Measurements from ENCODE around the gene NXNL1.
"Not testable (repeated sequence)": the region's sequence is repeated elsewhere in the genome, so short reads cannot be mapped to it uniquely, and the experiment has no call there.

The NXNL1 gene

DNA sequence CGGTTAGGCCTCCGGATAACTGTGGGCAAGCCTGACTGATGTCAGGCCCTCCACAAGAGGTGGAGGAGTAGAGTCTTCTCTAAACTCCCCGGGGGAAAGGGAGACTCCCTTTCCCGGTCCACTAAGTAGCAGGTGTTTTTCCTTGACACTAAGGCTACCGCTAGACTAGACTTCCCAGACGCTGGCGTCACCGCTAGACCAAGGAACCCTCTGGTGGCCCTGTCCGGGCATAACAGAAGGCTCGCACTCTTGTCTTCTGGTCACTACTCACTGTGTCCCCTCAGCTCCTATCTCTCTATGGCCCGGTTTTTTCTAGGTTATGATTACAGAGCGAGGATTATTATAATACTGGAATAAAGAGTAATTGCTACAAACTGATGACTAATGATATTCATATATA, 38.3 kb upstream of the NXNL1 start:
- H3K4me3 ChIP-seq (ENCODE audit: insufficient read depth, low read depth, low read length); H3K4me1 ChIP-seq (ENCODE audit: control insufficient read depth, insufficient read depth, low read length); H3K9me3 ChIP-seq (ENCODE audit: control insufficient read depth, low read length); H3K27ac ChIP-seq (ENCODE audit: insufficient read depth, low read depth, low read length, poor library complexity, severe bottlenecking); H3K27me3 ChIP-seq (ENCODE audit: control insufficient read depth, insufficient read depth, low read length, poor library complexity, severe bottlenecking); H3K36me3 ChIP-seq (ENCODE audit: control insufficient read depth, insufficient read depth, low read length): not testable (repeated sequence)
- 80 to 81% methylated on average over 9 to 11 of the region's 12 CpGs for WGBS, 2 experiments

GRCh38 chr19:17497149-17497798, 36.5 kb upstream of the NXNL1 start:
- Histone ChIP-seq H3K36me3 (ENCODE audit: control insufficient read depth, insufficient read depth, low read length) (no peaks in the 10 kb centered on the region), H3K27ac (ENCODE audit: insufficient read depth, low read depth, low read length, poor library complexity, severe bottlenecking) (no peak overlapping the region), H3K4me1 (ENCODE audit: control insufficient read depth, insufficient read depth, low read length) (peaks cover 4% of the 10 kb centered on the region), H3K9me3 (ENCODE audit: control insufficient read depth, low read length) (no peaks in the 10 kb centered on the region), H3K4me3 (ENCODE audit: insufficient read depth, low read depth, low read length) (no peak overlapping the region), H3K27me3 (ENCODE audit: control insufficient read depth, insufficient read depth, low read length, poor library complexity, severe bottlenecking) (no peaks in the 10 kb centered on the region)
- WGBS, 2 experiments: 95 to 96% methylated on average over 41 of the region's 41 CpGs

GRCh38 chr19:17496337-17496997, 35.7 kb upstream of the NXNL1 start:
- 63% methylated on average over 14 of the region's 14 CpGs for WGBS, 2 experiments
- Histone ChIP-seq H3K4me1 (ENCODE audit: control insufficient read depth, insufficient read depth, low read length) (peaks cover 4% of the 10 kb centered on the region), H3K27ac (ENCODE audit: insufficient read depth, low read depth, low read length, poor library complexity, severe bottlenecking) (no peak overlapping the region), H3K4me3 (ENCODE audit: insufficient read depth, low read depth, low read length) (no peak overlapping the region), H3K9me3 (ENCODE audit: control insufficient read depth, low read length) (no peaks in the 10 kb centered on the region), H3K27me3 (ENCODE audit: control insufficient read depth, insufficient read depth, low read length, poor library complexity, severe bottlenecking) (no peaks in the 10 kb centered on the region), H3K36me3 (ENCODE audit: control insufficient read depth, insufficient read depth, low read length) (no peaks in the 10 kb centered on the region)

- H3K27ac ChIP-seq (ENCODE audit: insufficient read depth, low read depth, low read length, poor library complexity, severe bottlenecking): no peak overlapping the region
- H3K4me1 ChIP-seq (ENCODE audit: control insufficient read depth, insufficient read depth, low read length): peaks cover 4% of the 10 kb centered on the region
- no peaks in the 10 kb centered on the region for H3K36me3 ChIP-seq (ENCODE audit: control insufficient read depth, insufficient read depth, low read length)
- no peak overlapping the region for H3K4me3 ChIP-seq (ENCODE audit: insufficient read depth, low read depth, low read length)
- H3K9me3 ChIP-seq (ENCODE audit: control insufficient read depth, low read length): no peaks in the 10 kb centered on the region
- 77 to 79% methylated on average over 9 of the region's 9 CpGs for WGBS, 2 experiments
- no peaks in the 10 kb centered on the region for H3K27me3 ChIP-seq (ENCODE audit: control insufficient read depth, insufficient read depth, low read length, poor library complexity, severe bottlenecking)
These were observed 35.0 kb upstream of the NXNL1 start for GRCh38 chr19:17495639-17496296.

DNA sequence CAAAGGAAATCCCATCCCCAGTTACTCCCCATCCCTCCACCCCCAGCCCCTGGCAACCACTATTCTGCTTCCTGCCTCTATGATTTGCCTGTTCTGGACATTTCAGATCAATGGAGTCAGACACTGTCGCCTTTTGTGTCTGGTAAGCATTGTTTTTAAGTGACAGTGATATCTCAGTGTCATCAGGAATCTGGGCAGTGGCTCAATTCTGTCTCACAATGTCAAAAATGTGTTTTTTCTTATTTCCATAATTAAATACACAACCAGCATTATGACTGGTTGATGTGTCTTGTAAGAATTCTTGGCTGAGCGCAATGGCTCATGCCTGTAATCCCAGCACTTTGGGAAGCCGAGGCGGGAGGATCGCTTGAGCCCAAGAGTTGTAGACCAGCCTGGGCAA, 30.6 kb upstream of the NXNL1 start:
- no peak overlapping the region for H3K27ac ChIP-seq (ENCODE audit: insufficient read depth, low read depth, low read length, poor library complexity, severe bottlenecking)
- H3K4me1 ChIP-seq (ENCODE audit: control insufficient read depth, insufficient read depth, low read length): peaks cover 6% of the 10 kb centered on the region
- H3K9me3 ChIP-seq (ENCODE audit: control insufficient read depth, low read length): no peaks in the 10 kb centered on the region
- 93 to 97% methylated on average over 5 of the region's 5 CpGs for whole genome bisulfite sequencing, 2 experiments
- H3K4me3 ChIP-seq (ENCODE audit: insufficient read depth, low read depth, low read length): no peak overlapping the region
- no peaks in the 10 kb centered on the region for H3K27me3 ChIP-seq (ENCODE audit: control insufficient read depth, insufficient read depth, low read length, poor library complexity, severe bottlenecking)
- no peaks in the 10 kb centered on the region for H3K36me3 ChIP-seq (ENCODE audit: control insufficient read depth, insufficient read depth, low read length)

DNA sequence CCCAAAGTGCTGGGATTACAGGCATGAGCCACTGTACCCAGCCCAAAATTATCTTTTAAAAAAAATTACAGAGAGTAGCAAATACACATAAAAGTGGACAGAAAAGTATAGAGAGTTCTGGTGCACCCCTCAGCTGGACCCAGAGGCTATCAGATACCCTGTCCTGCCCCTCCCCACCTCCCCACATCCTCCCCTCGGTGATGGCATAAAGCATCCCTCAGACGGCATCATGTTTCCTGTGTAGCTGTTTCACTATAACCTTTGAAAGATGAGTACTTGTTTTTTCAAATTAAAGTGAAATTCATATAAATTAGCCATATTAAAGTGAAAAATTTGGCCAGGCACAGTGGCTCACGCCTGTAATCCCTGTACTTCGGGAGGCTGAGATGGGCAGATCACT, 29.7 kb upstream of the NXNL1 start:
- no peaks in the 10 kb centered on the region for H3K9me3 ChIP-seq (ENCODE audit: control insufficient read depth, low read length)
- WGBS, 2 experiments: 85 to 97% methylated on average over 4 of the region's 4 CpGs
- H3K27me3 ChIP-seq (ENCODE audit: control insufficient read depth, insufficient read depth, low read length, poor library complexity, severe bottlenecking): no peaks in the 10 kb centered on the region
- H3K27ac ChIP-seq (ENCODE audit: insufficient read depth, low read depth, low read length, poor library complexity, severe bottlenecking): no peak overlapping the region
- no peaks in the 10 kb centered on the region for H3K36me3 ChIP-seq (ENCODE audit: control insufficient read depth, insufficient read depth, low read length)
- no peak overlapping the region for H3K4me3 ChIP-seq (ENCODE audit: insufficient read depth, low read depth, low read length)
- peaks cover 6% of the 10 kb centered on the region for H3K4me1 ChIP-seq (ENCODE audit: control insufficient read depth, insufficient read depth, low read length)

GRCh38 chr19:17489392-17490030, 28.8 kb upstream of the NXNL1 start:
- WGBS, 2 experiments: 89% methylated on average over 9 of the region's 9 CpGs
- Histone ChIP-seq H3K9me3 (ENCODE audit: control insufficient read depth, low read length) (no peaks in the 10 kb centered on the region), H3K4me3 (ENCODE audit: insufficient read depth, low read depth, low read length) (no peak overlapping the region), H3K4me1 (ENCODE audit: control insufficient read depth, insufficient read depth, low read length) (peaks cover 6% of the 10 kb centered on the region), H3K27ac (ENCODE audit: insufficient read depth, low read depth, low read length, poor library complexity, severe bottlenecking) (no peak overlapping the region), H3K36me3 (ENCODE audit: control insufficient read depth, insufficient read depth, low read length) (no peaks in the 10 kb centered on the region), H3K27me3 (ENCODE audit: control insufficient read depth, insufficient read depth, low read length, poor library complexity, severe bottlenecking) (no peaks in the 10 kb centered on the region)

DNA sequence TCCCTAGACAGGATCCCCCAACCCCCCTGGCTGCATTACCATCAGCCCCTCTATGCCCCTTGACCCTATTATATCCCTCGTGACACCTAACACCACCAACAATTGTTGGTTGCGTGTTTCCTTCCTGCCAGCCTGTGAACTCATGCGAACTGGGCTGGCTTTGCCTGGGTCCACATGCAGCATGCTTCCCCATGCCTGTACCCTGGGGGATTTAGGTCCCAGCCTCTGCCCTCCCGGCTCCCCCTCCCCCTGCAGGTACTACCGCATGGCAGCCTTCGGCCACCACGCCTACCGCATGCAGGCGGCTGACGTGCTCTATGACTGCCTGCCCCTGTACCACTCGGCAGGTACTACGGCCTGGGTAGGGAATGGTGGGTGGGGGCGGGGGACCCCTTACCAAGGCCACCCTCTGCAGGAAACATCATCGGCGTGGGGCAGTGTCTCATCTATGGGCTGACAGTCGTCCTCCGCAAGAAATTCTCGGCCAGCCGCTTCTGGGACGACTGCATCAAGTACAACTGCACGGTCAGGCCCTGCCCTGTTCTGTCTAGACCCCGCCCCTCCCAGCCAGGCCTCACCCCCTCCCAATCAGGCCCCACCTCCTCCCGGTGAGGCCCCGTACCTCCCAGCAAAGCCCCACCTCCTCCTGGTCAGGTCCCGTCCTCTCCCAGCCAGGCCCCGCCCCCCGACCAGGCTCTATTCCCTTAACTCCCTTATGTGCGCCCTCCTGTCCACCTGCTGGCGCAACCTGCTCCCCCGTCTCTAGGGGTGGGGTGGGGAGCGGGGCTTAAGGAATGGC, 28.1 kb upstream of the NXNL1 start:
- no peak overlapping the region for H3K27ac ChIP-seq (ENCODE audit: insufficient read depth, low read depth, low read length, poor library complexity, severe bottlenecking)
- no peaks in the 10 kb centered on the region for H3K9me3 ChIP-seq (ENCODE audit: control insufficient read depth, low read length)
- peak overlapping the region; percentile 16 for H3K4me3 ChIP-seq (ENCODE audit: insufficient read depth, low read depth, low read length)
- WGBS, 2 experiments: 9% methylated on average over 28 to 31 of the region's 31 CpGs
- H3K4me1 ChIP-seq (ENCODE audit: control insufficient read depth, insufficient read depth, low read length): peaks cover 6% of the 10 kb centered on the region
- no peaks in the 10 kb centered on the region for H3K27me3 ChIP-seq (ENCODE audit: control insufficient read depth, insufficient read depth, low read length, poor library complexity, severe bottlenecking)
- H3K36me3 ChIP-seq (ENCODE audit: control insufficient read depth, insufficient read depth, low read length): no peaks in the 10 kb centered on the region

DNA sequence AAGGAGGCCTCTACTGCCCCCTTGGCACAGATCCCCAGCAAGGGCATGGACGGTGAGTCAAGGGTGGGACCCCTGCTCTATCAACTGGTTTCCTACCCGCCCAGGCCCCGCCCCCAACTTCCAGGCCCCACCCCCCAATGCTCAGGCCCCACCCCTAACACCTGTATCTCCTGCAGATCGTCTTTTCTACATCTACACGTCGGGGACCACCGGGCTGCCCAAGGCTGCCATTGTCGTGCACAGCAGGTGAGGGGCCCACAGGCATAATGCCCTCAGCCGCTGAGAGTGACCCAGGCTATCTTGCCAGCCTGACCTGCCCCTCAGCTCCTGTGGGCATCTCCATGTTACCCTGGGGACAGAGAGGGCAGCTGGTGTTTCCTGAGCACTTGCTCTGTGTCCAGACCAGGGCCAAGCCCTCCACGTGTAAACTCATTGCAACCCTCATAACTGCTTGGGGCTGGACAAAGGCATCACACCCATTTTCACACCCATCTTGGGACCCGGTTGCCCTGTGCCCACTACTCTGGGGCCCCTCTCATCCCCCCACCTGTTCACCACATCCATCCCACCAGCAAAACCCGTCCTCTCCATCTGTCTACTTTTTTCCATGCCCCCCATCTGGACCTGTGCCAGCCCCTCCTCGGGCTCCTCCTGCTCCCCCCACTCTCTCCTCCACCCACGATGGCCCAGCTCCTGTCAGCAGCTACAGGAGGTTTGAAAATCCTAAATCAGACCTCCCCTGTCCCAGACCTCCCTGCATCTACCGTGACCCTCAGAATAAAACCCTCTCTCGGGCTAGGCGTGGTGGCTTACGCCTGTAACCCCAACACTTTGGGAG, 26.8 kb upstream of the NXNL1 start:
- no peaks in the 10 kb centered on the region for H3K36me3 ChIP-seq (ENCODE audit: control insufficient read depth, insufficient read depth, low read length)
- no peaks in the 10 kb centered on the region for H3K9me3 ChIP-seq (ENCODE audit: control insufficient read depth, low read length)
- WGBS, 2 experiments: 69 to 73% methylated on average over 17 of the region's 18 CpGs
- no peaks in the 10 kb centered on the region for H3K27me3 ChIP-seq (ENCODE audit: control insufficient read depth, insufficient read depth, low read length, poor library complexity, severe bottlenecking)
- H3K4me1 ChIP-seq (ENCODE audit: control insufficient read depth, insufficient read depth, low read length): peaks cover 6% of the 10 kb centered on the region
- H3K4me3 ChIP-seq (ENCODE audit: insufficient read depth, low read depth, low read length): no peak overlapping the region
- no peak overlapping the region for H3K27ac ChIP-seq (ENCODE audit: insufficient read depth, low read depth, low read length, poor library complexity, severe bottlenecking)

Data from ectodermal cell (in vitro differentiated cells).